SK-N-SH (cell line): ENCODE measurements around the gene PXYLP1. TPM values are rescaled to one million over a fixed set of nuclear protein-coding genes. Genes with fewer than 3 reads are reported as not detected.
A peak's percentile ranks its signal among the peaks of the same experiment; 100 is the strongest.
"Not testable (repeated sequence)": the region's sequence is repeated elsewhere in the genome, so short reads cannot be mapped to it uniquely, and the experiment has no call there.

Experiments used
- CTCF ChIA-PET: fragments of 300-600, 350-600 bp; formaldehyde crosslinking; extraction: SDS; loops from one replicate; lab custom pipeline; 2021; lab: Yijun Ruan, JAX
- POLR2A ChIA-PET: fragments of 350-600 bp; sonication (Branson Sonifier 250); formaldehyde crosslinking; extraction: SDS; loops from one replicate; lab custom pipeline; 2020; ENCODE audit warnings: antibody characterized with exemption, inconsistent platforms; lab: Yijun Ruan, JAX
- DNase-seq: peaks from one replicate; pipeline ENCODE4 v3.0.0; 2012
- H2AFZ ChIP-seq: fragments of 200-600 bp; sonication (generic); 2 replicates; pipeline ENCODE4 v1.8.1; 2016; ENCODE audit warnings: antibody characterized with exemption, mild to moderate bottlenecking, low read depth
- H3F3A ChIP-seq: fragments of 200-600 bp; sonication (generic); replicated peaks from 2 replicates; pipeline ENCODE3; 2016; ENCODE audit warnings: antibody characterized with exemption, mild to moderate bottlenecking; ENCODE audit not compliant: insufficient read depth
- H3K27ac ChIP-seq, 2 experiments: fragments of 200-500 bp in 1 of 2; fragments of 200-600 bp in 1 of 2; sonication (Bioruptor generic) in 1 of 2; sonication (generic), shearing (Covaris generic) in 1 of 2; 2 replicates each; pipeline versions ENCODE4 v1.5.1 to v1.6.1; 2014 to 2016; ENCODE audit warnings: low read depth in 2 of 2, inconsistent platforms in 1 of 2, low read length in 1 of 2, mild to moderate bottlenecking in 1 of 2, mixed read lengths in 1 of 2
- H3K27me3 ChIP-seq: fragments of 200-600 bp; sonication (generic), shearing (Covaris generic); 2 replicates; pipeline ENCODE4 v1.6.1; 2016; ENCODE audit warnings: mixed run types; ENCODE audit not compliant: insufficient read depth
- H3K36me3 ChIP-seq, 2 experiments: fragments of 200-500 bp in 1 of 2; fragments of 200-600 bp in 1 of 2; sonication (Bioruptor generic) in 1 of 2; sonication (generic) in 1 of 2; replicated peaks in 1 of 2; 2 replicates each; pipeline versions ENCODE3 to v1.5.1; 2014 to 2016; ENCODE audit warnings: low read length in 1 of 2, mild to moderate bottlenecking in 1 of 2; ENCODE audit not compliant: insufficient read depth in 2 of 2, control insufficient read depth in 1 of 2
- H3K4me1 ChIP-seq, 2 experiments: fragments of 200-500 bp in 1 of 2; fragments of 200-600 bp in 1 of 2; sonication (Bioruptor generic) in 1 of 2; sonication (generic), shearing (Covaris generic) in 1 of 2; 2 replicates each; pipeline versions ENCODE4 v1.5.1 to v1.6.1; 2014 to 2016; ENCODE audit warnings: low read depth in 1 of 2, low read length in 1 of 2, mixed run types in 1 of 2; ENCODE audit not compliant: insufficient read depth in 2 of 2, control insufficient read depth in 1 of 2
- H3K4me2 ChIP-seq: fragments of 200-600 bp; sonication (generic), shearing (Covaris generic); 2 replicates; pipeline ENCODE4 v1.6.1; 2017; ENCODE audit warnings: mixed run types
- H3K4me3 ChIP-seq, 2 experiments: fragments of 200-500 bp in 1 of 2; fragments of 200-600 bp in 1 of 2; sonication (Bioruptor generic) in 1 of 2; sonication (generic), shearing (Covaris generic) in 1 of 2; 2 replicates each; pipeline versions ENCODE4 v1.5.1 to v1.8.1; 2014 to 2016; ENCODE audit warnings: low read depth in 2 of 2, inconsistent platforms in 1 of 2, low read length in 1 of 2, mild to moderate bottlenecking in 1 of 2, mixed read lengths in 1 of 2, moderate library complexity in 1 of 2
- H3K79me2 ChIP-seq: fragments of 200-600 bp; sonication (generic); 2 replicates; pipeline ENCODE4 v1.8.1; 2017; ENCODE audit warnings: mild to moderate bottlenecking; ENCODE audit not compliant: insufficient read depth
- H3K9ac ChIP-seq: fragments of 200-600 bp; sonication (generic); 2 replicates; pipeline ENCODE4 v1.6.1; 2017; ENCODE audit warnings: mixed run types
- H3K9me2 ChIP-seq: fragments of 200-600 bp; sonication (generic); 2 replicates; pipeline ENCODE4 v1.6.1; 2017; ENCODE audit warnings: mixed run types
- H3K9me3 ChIP-seq: fragments of 200-600 bp; sonication (generic); 2 replicates; pipeline ENCODE4 v1.6.1; 2017; ENCODE audit warnings: mixed run types, mild to moderate bottlenecking, moderate library complexity
- H4K20me1 ChIP-seq: fragments of 200-600 bp; sonication (generic); 2 replicates; pipeline ENCODE4 v1.6.1; 2017; ENCODE audit warnings: mild to moderate bottlenecking, mixed run types; ENCODE audit not compliant: insufficient read depth
- CTCF ChIP-seq: fragments of 200-600 bp; sonication (generic); IDR thresholded peaks from 2 replicates; pipeline ENCODE4 v1.6.1; 2017; ENCODE audit warnings: antibody characterized with exemption, mild to moderate bottlenecking, moderate library complexity
- ELF1 ChIP-seq: IDR thresholded peaks from 2 replicates; pipeline ENCODE4 v1.4.0; 2012
- EP300 ChIP-seq, 2 experiments: IDR thresholded peaks; 2 replicates each; pipeline versions ENCODE4 v1.4.0 to v1.6.1; 2012; ENCODE audit warnings: borderline replicate concordance in 1 of 2, low read depth in 1 of 2, low read length in 1 of 2
- GATA2 ChIP-seq: sonication (generic); formaldehyde crosslinking; IDR thresholded peaks from 2 replicates; pipeline ENCODE4 v1.5.0; 2020; ENCODE audit warnings: mild to moderate bottlenecking, missing genetic modification reagents
- JUND ChIP-seq: IDR thresholded peaks from 2 replicates; pipeline ENCODE4 v1.4.0; 2012
- MEF2A ChIP-seq: IDR thresholded peaks from 2 replicates; pipeline ENCODE4 v1.4.0; 2012; ENCODE audit warnings: low read depth, borderline replicate concordance
- PBX3 ChIP-seq: IDR thresholded peaks from 2 replicates; pipeline ENCODE4; 2012
- POLR2AphosphoS5 ChIP-seq: IDR thresholded peaks from 2 replicates; pipeline ENCODE4 v1.6.1; 2012; ENCODE audit warnings: low read depth, low read length
- RFX5 ChIP-seq: IDR thresholded peaks from 2 replicates; pipeline ENCODE4 v1.6.1; 2012; ENCODE audit warnings: mild to moderate bottlenecking, improper control_type of control experiment, low read length
- SIN3A ChIP-seq: IDR thresholded peaks from 2 replicates; pipeline ENCODE4 v1.6.1; 2012; ENCODE audit warnings: low read depth, mild to moderate bottlenecking, low read length, moderate library complexity, borderline replicate concordance
- TCF12 ChIP-seq: IDR thresholded peaks from 2 replicates; pipeline ENCODE4 v1.4.0; 2012
- TEAD4 ChIP-seq: IDR thresholded peaks from 2 replicates; pipeline ENCODE4 v1.4.0; 2012; ENCODE audit warnings: mild to moderate bottlenecking, borderline replicate concordance; ENCODE audit not compliant: insufficient read depth
- USF1 ChIP-seq: IDR thresholded peaks from 2 replicates; pipeline ENCODE4 v1.4.0; 2012; ENCODE audit warnings: low read depth, borderline replicate concordance
- ZBTB33 ChIP-seq: IDR thresholded peaks from 2 replicates; pipeline ENCODE4 v1.4.0; 2012; ENCODE audit warnings: low read depth, borderline replicate concordance
- WGBS: methylation state at CpG from one replicate; pipeline ENCODE4 v1.1.6; 2017; ENCODE audit warnings: low lambda C conversion rate; 5-methylcytosine and 5-hydroxymethylcytosine counted together
- polyA plus RNA-seq, 3 experiments: library from polyadenylated mRNA; depleted of rRNA; stranded (reverse); fragments of >200 nt; gene quantifications; 2 replicates each; pipeline ENCODE4 v1.2.3, GENCODE V29; 2012

The PXYLP1 gene
- polyA plus RNA-seq, 1 of the 3 experiments (the other 2 are of a cell fraction), result 8.6 TPM

- Histone ChIP-seq H3K27ac (peak overlapping the region in 1 of 2 experiments; percentile 41; a peak in 2 of 4 replicates), H4K20me1 (no peaks in the 10 kb centered on the region), H3K4me1 (peaks cover 0 to 14% of the 10 kb centered on the region in 2 experiments; a peak in 1 of 4 replicates), H3K79me2 (no peaks in the 10 kb centered on the region), H3K4me3 (peak overlapping the region in 1 of 2 experiments; percentile 4; a peak in 1 of 4 replicates), H3K9me2 (no peaks in the 10 kb centered on the region), H3K27me3 (no peaks in the 10 kb centered on the region), H3K9ac (0 out of 2 replicates have a peak overlapping the region, but pooled peaks have one; percentile 7), H3K9me3 (no peaks in the 10 kb centered on the region)
- WGBS, result 73% methylated on average over 3 of the region's 3 CpGs
- no peak for DNase-seq
- CTCF ChIA-PET, result interaction anchor here (1.7 kb wide), 1 partner anchor 9 kb away, joined by 8 read pairs; no protein-coding TSS in a partner anchor
- no peak for TF ChIP-seq EP300 (IDR thresholded peaks at IDR 0.05; ENCODE audit: borderline replicate concordance in 1 of 2, low read depth in 1 of 2, low read length in 1 of 2)
- TF ChIP-seq SIN3A, result no peak
- TF ChIP-seq CTCF, result no peak
- no peak for TF ChIP-seq ELF1
- TF ChIP-seq RFX5, result no peak
- TF ChIP-seq ZBTB33, result no peak
- no peak for TF ChIP-seq POLR2AphosphoS5
- no peak for TF ChIP-seq USF1
- TF ChIP-seq TEAD4, result no peak
- TF ChIP-seq, all 33 proteins: peak for 0
- Histone ChIP-seq H2AFZ (peak overlapping the region; percentile 52; the same call in 1 of the 2 replicates), H3K36me3 (no peaks in the 10 kb centered on the region), H3F3A (peaks cover 3% of the 10 kb centered on the region), H3K4me2 (peak overlapping the region; percentile 47)
- POLR2A ChIA-PET, result no interaction called here
Measured at GRCh38 chr3:141294301-141294700, 62.7 kb downstream of the PXYLP1 start.

GRCh38 chr3:141294848-141295247 is 63.2 kb downstream of the PXYLP1 start:
- WGBS, result 73% methylated on average over 2 of the region's 2 CpGs
- no peak for DNase-seq

GRCh38 chr3:141300426-141300825 is 68.8 kb downstream of the PXYLP1 start:
- H3K4me3 ChIP-seq, H3K9me2 ChIP-seq, H3K9me3 ChIP-seq, DNase-seq, H4K20me1 ChIP-seq, H3K36me3 ChIP-seq, H2AFZ ChIP-seq, H3K9ac ChIP-seq, H3K27me3 ChIP-seq, H3K4me1 ChIP-seq, H3K79me2 ChIP-seq, H3K4me2 ChIP-seq, H3F3A ChIP-seq, POLR2A ChIA-PET, H3K27ac ChIP-seq: not testable (repeated sequence)
- 92% methylated on average over 7 of the region's 7 CpGs for WGBS
- CTCF ChIA-PET, result interaction anchor here (0.6 to 0.8 kb wide), 3 partner anchors 18 to 69 kb away, joined by 3 read pairs; partner anchors contain the start of gene PXYLP1

More at GRCh38 chr3:141294848-141295247, 63.2 kb downstream of the PXYLP1 start:
- 0 out of 2 replicates have a peak overlapping the region, but pooled peaks have one; percentile 7 for H3K9ac ChIP-seq
- peak overlapping the region; percentile 52; the same call in 1 of the 2 replicates for H2AFZ ChIP-seq
- peak overlapping the region; percentile 47 for H3K4me2 ChIP-seq
- H3K9me3 ChIP-seq, result no peaks in the 10 kb centered on the region
- no peaks in the 10 kb centered on the region for H4K20me1 ChIP-seq
- peak overlapping the region in 1 of 2 experiments; percentile 41; a peak in 2 of 4 replicates for H3K27ac ChIP-seq
- POLR2A ChIA-PET, result no interaction called here
- TF ChIP-seq TEAD4 (no peak), SIN3A (no peak), JUND (0 out of 2 replicates have a peak, but pooled peaks have one; percentile 18), MEF2A (no peak), GATA2 (CRISPR knock-in tag) (no peak), TCF12 (peak; percentile 18; the same call in 1 of the 2 replicates), EP300 (IDR thresholded peaks at IDR 0.05; ENCODE audit: borderline replicate concordance in 1 of 2, low read depth in 1 of 2, low read length in 1 of 2) (0 out of 4 replicates have a peak, but pooled peaks of 1 of the 2 experiments have one; percentile 9), PBX3 (peak; percentile 12; the same call in 1 of the 2 replicates)
- TF ChIP-seq, all 33 proteins: peak for 4
- Histone ChIP-seq H3K4me3 (peak overlapping the region in 1 of 2 experiments; percentile 4; a peak in 1 of 4 replicates), H3K79me2 (no peaks in the 10 kb centered on the region), H3K9me2 (no peaks in the 10 kb centered on the region), H3F3A (peaks cover 3% of the 10 kb centered on the region), H3K36me3 (no peaks in the 10 kb centered on the region), H3K27me3 (no peaks in the 10 kb centered on the region), H3K4me1 (peaks cover 0 to 14% of the 10 kb centered on the region in 2 experiments; a peak in 1 of 4 replicates)
- CTCF ChIA-PET, result interaction anchor here (0.5 to 1.7 kb wide), 4 partner anchors 9 to 793 kb away, joined by 3 to 8 read pairs (median 3); no protein-coding TSS in a partner anchor
